ENCODE data around the gene GRAMD2B.

GRCh38 chr5:126486332-126486731, 63.1 kb downstream of the GRAMD2B start:
- TF ChIP-seq CTCF (conservative IDR thresholded peaks at IDR 0.05; ENCODE audit: low read depth, low read length) (no peak), EZH2 (IDR thresholded peaks at IDR 0.05; ENCODE audit: low read length, unreplicated experiment) (no peak)
